Activated gamma-delta T cell (primary cell): Measurements from ENCODE around the gene CDIP1.

Experiments used
- DNase-seq: peaks from one replicate; lab custom pipeline; 2025; lab: John Stamatoyannopoulos, UW

The CDIP1 gene

GRCh38 chr16:4539716-4540284 lies 1.2 kb upstream of the CDIP1 start:
- no peak for DNase-seq

DNA sequence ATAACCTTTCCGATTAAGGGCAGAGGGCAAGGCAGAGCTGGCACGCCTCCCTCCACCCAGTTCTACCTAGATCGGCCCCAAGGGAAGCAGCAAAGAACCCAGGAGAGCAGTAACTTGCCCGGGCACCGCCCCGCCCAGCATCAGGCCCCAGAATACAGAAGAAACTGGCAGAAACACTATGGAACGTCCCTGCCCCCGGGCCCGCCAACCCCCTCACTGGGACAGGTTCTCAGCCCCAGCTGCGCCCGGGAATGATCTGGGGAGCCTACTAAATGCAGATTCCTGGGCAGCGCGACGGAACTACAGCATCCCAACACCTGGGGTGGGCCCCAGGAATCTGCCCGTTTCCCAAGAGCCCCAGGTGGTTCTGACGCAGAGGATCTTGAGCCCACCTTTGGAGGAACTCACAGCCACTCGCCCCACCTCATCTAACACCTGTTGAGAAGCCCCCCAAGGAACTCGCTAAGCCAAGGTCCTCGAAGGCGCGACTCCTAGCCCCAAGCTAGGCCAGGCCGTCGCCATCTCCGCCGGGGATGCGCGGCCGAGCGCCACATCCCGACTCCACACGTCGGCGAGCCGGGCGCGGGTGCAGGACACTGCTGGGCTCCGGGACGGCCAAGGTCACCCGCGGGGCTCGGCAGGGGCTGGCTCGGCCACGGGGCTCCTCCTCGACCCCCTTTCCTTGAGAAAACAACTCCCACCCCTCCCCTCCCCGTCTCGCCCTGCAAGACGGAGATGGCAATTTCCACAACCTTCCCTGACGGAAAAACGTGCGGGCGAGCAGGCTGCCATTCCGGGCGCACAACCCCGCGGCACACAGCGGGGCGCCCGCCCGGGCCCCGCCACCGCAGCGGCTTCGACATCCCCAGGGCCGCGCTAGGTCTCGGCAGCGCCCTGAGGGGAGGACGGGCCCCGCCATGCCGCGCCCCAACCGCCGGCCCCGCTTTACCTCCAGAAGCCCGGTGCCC lies 913 bp downstream of the CDIP1 start:
- DNase-seq = no peak

GRCh38 chr16:4536391-4537106 lies 2.0 kb downstream of the CDIP1 start:
- DNase-seq = no peak

- DNase-seq = no peak
These were observed 2.9 kb downstream of the CDIP1 start for GRCh38 chr16:4535627-4536108.

DNA sequence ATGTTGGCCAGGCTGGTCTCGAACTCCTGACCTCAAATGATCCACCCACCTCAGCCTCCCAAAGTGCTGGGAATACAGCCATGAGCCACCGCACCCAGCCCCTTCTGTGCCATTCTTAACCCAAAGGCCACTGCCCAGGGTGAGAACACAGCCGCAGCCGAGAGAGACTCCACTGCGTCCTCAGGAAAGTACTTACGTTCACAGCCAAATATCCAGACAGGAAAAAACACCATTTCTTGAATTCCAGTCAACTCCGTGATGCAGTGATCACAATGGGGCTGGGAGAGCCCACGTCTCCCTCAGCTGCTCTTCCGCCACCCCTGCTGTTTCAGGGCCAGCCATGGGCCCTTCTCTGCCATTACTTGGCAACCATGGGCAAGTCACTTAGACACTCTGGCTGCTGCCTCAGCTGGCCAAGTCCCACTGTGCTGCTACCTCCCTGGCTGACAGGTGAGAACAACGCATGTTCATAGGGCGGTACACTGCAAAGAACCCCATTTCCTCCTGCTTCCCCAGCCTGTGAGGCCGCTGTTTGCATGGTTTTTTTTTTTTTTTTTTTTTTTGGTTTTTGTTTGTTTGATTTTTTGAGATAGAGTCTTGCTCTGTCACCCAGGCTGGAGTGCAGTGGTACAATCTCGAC lies 4.3 kb downstream of the CDIP1 start:
- no peak for DNase-seq

- no peak for DNase-seq
These were observed 5.1 kb downstream of the CDIP1 start for GRCh38 chr16:4533490-4533889.

DNA sequence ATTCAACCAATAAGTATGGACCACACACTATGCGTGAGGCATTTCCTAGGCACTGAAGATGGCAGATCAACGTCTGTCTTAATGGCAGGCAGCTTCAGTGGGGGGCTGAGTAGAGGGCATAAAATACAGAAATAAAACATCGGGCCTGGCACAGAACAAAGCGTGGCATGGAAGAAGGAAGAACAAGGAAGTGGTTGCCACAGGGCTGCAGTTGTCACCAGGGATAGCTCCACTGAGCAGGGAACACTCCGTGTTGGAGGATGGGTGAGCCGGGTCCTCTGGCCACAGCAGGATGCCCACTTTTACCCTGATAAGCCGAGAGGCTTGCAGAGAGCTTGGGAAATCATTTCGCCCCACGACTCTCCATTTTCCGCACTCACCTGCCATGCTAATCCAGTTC lies 6.3 kb downstream of the CDIP1 start:
- no peak for DNase-seq

DNA sequence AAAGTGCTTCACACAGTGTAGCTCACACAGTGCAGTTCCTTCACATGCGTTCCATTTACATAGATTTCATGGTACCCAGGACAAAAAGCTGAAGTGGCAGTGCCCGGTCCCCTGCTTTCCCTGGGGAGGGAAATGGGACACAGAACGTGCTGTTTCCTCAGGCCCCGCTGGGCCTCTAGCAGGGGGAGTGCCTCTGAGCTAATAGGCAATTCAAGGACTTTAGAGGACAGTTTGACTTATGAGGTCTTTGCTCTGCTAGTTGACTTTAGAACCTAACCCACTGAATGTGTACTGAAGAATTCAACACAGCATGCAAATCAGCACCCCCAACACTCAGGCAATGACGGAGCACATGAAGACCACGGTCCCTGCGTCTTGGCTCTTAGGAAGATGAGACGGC lies 6.8 kb downstream of the CDIP1 start:
- DNase-seq = no peak

DNA sequence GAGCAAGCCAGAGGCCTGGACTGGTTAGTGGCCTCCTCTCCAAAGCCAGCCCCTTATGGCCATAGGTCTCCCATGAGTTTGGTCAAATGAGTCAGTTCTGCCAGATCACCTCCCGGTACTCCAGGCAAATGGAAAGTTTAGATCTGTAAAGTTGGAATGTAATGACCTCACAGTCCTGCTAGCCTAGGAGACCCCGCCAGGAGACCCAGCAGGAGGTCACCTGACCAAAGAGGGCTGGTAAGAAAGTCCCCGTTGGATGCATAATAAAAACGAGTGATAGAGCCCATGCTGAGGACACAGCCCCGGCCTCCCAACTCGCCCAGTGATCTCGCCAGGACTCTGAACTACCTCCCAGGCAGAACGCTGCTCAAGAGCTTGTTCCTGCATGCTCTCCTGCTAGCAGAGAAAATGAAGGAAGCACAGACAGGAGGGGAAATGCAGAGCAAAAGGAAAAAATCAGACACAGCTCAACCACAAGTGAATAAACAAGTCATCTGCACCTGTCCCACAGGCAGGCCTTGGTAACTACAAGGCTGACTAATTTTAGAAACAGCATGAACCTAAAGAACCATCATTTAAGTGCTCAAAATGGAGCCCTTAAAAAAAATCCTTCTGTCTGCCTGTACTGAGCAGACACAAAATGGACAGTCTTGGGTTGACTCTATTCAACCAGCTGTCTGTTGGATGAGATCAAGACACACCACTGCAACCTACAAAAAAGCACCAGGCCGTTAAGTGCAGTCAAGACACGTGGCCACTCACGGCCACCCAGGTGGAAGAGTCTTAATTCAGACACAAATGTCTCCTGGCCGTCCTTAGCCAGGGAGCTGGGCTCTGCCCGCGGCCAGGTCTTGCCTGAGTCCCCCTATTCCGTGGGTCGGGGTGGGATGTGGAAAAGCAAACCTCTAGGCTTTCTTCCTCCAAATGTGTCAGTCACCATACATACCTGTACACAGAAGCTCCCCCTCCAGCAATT lies 9.2 kb downstream of the CDIP1 start:
- DNase-seq = no peak

- no peak for DNase-seq
These were observed 12.8 kb downstream of the CDIP1 start for GRCh38 chr16:4525634-4526277.

DNA sequence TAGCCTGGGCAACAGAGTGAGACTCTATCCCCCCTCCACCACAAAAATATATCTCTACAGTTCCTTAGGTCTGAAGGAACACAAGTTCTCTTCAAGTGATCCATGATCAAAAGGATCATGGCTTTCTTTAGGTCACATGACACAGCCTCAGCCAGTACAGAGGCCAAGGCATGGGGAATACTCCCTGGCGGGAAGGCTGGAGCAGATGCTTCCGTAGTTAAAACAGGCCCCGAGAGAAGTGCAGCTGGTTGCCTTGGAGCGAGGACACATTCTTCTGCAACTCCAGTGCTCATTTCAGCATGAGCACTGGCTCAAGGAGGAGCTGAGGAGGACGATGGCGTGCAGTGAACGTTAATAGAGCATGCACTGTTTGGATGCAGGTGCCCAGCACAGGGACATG lies 13.5 kb downstream of the CDIP1 start:
- DNase-seq = no peak

GRCh38 chr16:4524571-4524970 lies 14.0 kb downstream of the CDIP1 start:
- no peak for DNase-seq

DNA sequence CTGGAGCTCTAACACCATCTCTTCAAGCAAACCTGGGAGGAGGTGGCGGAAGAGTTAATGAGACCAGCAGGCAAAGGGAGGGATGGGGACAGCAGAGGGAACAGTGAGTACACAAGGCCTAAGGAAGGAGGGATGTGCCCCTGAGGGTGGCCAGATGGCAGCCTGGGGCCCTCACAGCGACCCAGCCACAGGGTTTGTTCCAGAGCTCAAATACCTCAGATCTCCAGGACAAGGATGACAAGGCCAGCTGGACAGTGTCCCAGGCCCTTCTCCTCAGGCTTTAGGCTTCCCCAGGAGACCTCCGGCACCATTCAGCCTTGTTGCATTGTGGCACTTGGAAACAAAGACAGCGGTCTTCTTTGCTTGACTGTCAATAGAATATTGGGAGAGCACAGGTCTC lies 14.9 kb downstream of the CDIP1 start:
- no peak for DNase-seq

GRCh38 chr16:4522051-4522581 lies 16.5 kb downstream of the CDIP1 start:
- no peak for DNase-seq

DNA sequence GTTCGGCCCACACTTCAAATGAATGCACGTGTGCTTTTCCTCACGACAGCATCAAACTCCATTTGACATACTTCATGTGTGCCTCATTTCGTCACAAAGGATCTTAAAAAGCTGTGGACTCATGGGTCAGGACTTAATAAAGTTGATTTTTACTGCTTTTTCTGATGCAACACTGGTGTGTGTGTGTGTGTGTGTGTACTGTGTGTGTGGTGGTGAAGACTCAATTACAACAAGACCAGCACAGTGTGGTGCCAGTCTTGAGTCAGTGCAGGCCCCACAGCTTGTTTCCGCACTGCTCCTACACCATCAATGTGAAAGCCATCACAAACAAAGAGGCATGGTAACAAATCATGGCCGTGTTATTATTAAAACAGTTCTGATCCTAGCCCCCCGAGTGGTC lies 17.7 kb downstream of the CDIP1 start:
- DNase-seq = no peak

GRCh38 chr16:4519274-4520058 lies 19.1 kb downstream of the CDIP1 start:
- DNase-seq = no peak

- no peak for DNase-seq
These were observed 20.5 kb downstream of the CDIP1 start for GRCh38 chr16:4517812-4518680.

- DNase-seq = no peak
These were observed 22.9 kb downstream of the CDIP1 start for GRCh38 chr16:4515611-4516233.
